GM12878 (cell line): ENCODE results near the gene CAP2.
"Not testable (repeated sequence)": the region's sequence is repeated elsewhere in the genome, so short reads cannot be mapped to it uniquely, and the experiment has no call there.

Experiments used
- CTCF ChIP-seq, 3 experiments: IDR thresholded peaks in 2 of 3; conservative IDR thresholded peaks in 1 of 3; 2 replicates each; pipeline ENCODE4 v1.5.1; 2011; ENCODE audit warnings: low read depth in 3 of 3, low read length in 3 of 3, mild to moderate bottlenecking in 3 of 3, control low read depth in 2 of 3, moderate library complexity in 2 of 3, inconsistent platforms in 1 of 3, mixed read lengths in 1 of 3; ENCODE audit not compliant: control insufficient read depth in 2 of 3, insufficient read depth in 1 of 3; ENCODE audit errors: extremely low read depth in 1 of 3
- HDAC2 ChIP-seq: fragments of 200-600 bp; sonication (generic); IDR thresholded peaks from 2 replicates; pipeline ENCODE4 v1.6.1; 2017
- JUNB ChIP-seq: IDR thresholded peaks from 2 replicates; pipeline ENCODE4 v1.6.1; 2016; ENCODE audit warnings: antibody characterized with exemption, mild to moderate bottlenecking
- POLR2AphosphoS5 ChIP-seq: IDR thresholded peaks from 2 replicates; pipeline ENCODE4 v1.6.1; 2011; ENCODE audit warnings: mild to moderate bottlenecking, low read length, inconsistent platforms
- SREBF2 ChIP-seq: IDR thresholded peaks from 2 replicates; pipeline ENCODE4 v1.6.1; 2012; ENCODE audit warnings: mild to moderate bottlenecking, low read length
- TCF7 ChIP-seq: IDR thresholded peaks from 2 replicates; pipeline ENCODE4 v1.6.1; 2014; ENCODE audit warnings: antibody characterized with exemption, borderline replicate concordance
- TF ChIP-seq, protein P1 (sequence below): IDR thresholded peaks from 2 replicates; pipeline ENCODE4 v1.6.1; 2012; ENCODE audit warnings: low read length, inconsistent platforms

GRCh38 chr6:17428595-17429120 lies 35.3 kb downstream of the CAP2 start:
- not testable (repeated sequence) for TF ChIP-seq TCF7; CTCF (IDR thresholded peaks at IDR 0.05 in 2 of 3, conservative IDR thresholded peaks at IDR 0.05 in 1 of 3; ENCODE audit: control insufficient read depth in 2 of 3, extremely low read depth in 1 of 3, insufficient read depth in 1 of 3, low read depth in 3 of 3, low read length in 3 of 3); SREBF2; HDAC2; POLR2AphosphoS5; JUNB
- TF ChIP-seq, protein P1, sequence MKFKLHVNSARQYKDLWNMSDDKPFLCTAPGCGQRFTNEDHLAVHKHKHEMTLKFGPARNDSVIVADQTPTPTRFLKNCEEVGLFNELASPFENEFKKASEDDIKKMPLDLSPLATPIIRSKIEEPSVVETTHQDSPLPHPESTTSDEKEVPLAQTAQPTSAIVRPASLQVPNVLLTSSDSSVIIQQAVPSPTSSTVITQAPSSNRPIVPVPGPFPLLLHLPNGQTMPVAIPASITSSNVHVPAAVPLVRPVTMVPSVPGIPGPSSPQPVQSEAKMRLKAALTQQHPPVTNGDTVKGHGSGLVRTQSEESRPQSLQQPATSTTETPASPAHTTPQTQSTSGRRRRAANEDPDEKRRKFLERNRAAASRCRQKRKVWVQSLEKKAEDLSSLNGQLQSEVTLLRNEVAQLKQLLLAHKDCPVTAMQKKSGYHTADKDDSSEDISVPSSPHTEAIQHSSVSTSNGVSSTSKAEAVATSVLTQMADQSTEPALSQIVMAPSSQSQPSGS: not testable (repeated sequence)
